NCI-H446 (cell line): Measurements from ENCODE around the gene MSANTD7.
A peak's percentile ranks its signal among the peaks of the same experiment; 100 is the strongest.
"Not testable (repeated sequence)": the region's sequence is repeated elsewhere in the genome, so short reads cannot be mapped to it uniquely, and the experiment has no call there.

ENCODE experiments used
- DNase-seq, 2 experiments: peaks; one replicate each; lab custom pipeline; 2025; lab: John Stamatoyannopoulos, UW

Gene MSANTD7

DNA sequence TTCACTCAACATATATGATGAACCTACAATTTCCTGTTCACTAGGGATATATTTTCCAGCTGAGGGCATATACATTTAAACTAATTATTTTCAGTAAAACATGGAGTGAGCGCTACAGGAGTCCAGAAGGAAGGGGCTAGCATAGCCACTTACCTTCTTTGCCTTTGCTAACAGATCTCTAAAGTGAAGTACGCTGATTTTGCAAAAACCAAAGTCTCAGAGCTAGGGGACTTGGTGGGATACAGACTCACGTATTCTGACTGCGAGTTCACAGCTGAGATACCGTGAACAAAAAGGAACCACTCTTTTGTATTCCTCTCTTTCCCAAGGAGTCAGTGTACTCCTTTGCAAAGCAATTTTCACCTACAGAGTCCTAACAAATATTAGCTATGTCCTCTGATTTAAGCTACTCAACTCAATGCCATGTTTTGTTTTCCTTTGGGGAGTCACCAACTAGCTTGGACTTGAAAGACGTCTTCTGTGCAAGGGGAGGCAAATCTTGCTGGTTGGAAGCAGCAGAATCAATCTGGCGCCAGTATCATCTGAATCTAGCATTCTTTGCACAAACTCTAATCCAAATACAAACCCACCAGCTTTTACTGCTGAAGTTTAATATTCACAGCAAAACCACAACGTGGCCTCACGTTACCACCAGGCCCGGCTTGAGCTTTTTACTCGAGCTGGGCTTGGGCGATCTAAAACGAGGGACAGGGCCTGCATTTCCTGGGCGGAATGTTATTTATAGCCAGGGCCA, 926 bp upstream of the MSANTD7 start:
- no peak for DNase-seq

DNA sequence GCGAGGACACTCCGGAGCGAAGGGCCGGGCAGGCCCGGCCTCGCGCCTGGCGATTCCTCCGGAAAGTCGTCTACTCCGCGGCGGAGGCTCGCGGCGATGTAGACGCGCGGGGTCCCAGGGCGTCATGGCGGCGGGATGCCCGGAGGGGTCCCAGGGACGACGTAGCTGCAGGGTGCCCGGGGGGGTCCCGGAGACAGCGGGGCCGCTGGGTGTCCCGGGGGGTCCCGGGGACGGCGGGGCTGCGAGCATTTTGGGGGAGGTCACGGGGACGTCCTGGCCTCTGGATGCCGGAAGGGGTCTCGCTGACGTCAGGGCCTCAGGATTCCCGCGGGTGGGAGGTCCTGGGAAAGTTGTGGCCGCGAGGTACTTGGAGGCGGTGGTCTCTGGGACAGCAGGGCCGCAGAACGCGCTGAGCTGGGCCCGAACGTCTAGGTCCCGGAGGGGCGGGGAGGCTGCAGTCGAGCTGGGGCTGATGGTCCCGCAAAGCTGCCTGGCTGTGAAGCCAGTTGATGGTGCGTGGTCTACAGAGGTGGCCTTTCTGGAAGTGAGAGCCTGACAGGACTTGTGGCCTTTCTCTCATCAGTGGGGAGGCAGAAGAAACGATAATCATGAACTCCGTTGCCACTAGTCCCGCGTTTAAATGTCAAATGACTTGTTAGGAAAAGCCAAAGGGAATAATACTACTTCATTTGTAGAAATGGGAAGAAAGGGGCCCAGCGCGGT, 637 bp downstream of the MSANTD7 start:
- DNase-seq, result no peak

DNA sequence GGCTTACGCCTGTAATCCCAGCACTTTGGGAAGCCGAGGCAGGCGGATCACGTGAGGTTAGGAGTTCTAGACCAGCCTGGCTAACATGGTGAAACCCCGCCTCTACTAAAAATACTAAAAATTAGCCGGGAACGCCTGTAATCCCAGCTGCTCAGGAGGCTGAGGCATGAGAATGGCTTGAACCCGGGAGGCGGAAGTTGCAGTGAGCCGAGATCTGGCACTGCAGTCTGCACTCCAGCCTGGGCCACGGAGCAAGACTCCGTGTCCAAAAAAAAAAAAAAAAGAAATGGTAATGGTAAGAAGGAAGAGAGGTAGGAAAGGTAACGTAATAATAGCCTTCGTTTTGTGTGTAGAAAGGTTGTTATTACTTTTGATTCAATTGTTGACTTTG, 1.2 kb downstream of the MSANTD7 start:
- DNase-seq, result no peak

DNA sequence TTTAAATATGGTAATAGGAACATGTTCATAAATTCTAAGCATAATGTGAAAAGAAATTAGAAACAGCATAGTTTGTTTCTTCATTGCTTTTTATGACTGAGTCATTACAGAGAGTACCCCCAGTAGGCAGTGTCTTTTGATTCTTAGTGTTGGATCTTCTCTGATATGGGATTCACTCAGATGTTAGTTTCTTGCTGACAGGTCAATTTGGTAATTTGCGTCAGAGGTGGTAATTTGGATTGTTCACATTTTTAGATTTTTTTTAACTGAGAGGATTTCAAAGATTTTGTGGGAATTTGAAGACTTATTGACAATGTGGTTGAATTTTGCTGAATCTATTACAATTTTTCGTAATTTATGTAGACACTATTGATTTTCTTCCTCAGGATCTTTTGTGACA, 2.1 kb downstream of the MSANTD7 start:
- no peak for DNase-seq

DNA sequence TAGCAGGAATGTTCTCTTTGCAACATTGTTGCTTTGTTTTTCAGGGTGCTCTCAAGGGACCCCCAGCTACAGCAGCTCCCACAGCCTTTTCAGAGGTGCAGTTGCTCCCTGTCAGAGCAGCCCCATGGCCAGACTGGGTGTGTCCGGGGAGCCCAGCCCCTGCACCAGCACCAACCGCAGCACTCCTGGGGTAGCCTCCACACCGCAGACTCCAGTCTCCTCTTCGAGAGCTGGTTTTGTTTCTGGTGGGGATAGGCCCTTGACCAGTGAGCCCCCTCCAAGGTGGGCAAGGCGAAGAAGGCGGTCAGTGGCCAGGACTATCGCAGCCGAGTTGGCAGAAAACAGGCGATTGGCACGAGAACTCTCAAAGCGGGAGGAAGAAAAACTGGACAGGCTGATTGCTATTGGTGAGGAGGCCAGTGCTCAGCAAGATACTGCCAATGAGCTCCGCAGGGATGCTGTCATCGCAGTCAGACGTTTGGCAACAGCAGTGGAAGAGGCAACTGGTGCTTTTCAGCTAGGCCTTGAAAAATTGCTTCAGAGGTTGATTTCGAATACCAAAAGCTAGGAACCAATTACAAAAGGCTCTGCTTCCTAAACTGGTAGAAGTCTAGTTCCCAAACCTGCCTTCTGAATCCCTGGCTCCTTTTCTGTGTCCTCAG, 5.4 kb downstream of the MSANTD7 start:
- DNase-seq, result no peak

DNA sequence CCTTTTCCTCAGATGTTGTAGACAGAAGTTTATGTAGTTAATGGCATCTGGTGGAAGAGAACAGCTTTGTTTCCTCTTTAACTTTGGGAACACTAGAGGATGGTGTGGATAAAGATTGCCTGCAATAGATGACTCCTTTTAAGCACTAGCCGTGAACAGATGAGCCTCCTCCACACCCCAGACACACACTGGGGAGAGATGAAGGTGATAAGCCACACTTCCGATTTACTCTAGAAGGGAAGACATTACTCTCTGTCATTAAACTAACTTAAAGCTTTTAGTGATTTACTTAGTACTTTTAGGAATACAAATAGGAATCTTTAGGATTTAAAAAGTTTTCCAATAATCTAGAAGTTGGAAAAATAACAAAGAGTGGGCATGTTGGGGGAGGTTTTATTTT, 6.8 kb downstream of the MSANTD7 start:
- DNase-seq, result no peak

DNA sequence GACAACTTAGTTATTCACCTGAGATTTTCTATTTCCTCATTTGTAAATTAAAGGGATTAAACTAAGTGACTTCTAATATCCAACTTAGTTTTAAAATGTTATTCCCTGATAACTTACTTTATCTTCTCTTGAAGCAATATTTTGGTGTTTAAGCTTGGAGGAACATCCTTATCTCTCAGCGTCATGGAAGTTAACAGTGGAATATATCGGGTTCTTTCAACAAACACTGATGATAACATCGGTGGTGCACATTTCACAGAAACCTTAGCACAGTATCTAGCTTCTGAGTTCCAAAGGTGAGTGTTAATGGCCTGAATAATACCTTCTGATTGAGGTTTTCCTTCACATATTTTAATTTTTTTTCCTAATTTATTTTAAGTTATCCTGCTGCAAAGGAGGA, 14.1 kb downstream of the MSANTD7 start:
- DNase-seq, result no peak

DNA sequence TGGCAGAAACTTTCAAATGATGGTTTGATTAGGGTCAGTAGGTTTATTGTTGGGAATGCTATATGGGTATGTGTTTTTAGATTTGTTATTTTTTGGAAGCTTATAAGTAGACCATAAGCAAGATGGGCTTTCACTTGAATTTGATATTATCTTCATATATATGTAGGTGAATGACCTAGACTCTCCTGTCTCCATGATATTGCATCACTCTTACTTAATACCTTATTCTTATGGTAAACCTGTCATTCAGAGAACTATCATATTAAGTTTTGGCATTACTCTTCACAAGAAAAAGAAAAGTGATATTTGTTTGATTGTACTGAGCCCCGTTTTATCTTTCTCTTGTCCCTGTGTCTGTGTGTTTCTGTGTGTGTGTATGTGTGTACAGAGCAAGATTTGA, 17.3 kb downstream of the MSANTD7 start:
- no peak for DNase-seq

DNA sequence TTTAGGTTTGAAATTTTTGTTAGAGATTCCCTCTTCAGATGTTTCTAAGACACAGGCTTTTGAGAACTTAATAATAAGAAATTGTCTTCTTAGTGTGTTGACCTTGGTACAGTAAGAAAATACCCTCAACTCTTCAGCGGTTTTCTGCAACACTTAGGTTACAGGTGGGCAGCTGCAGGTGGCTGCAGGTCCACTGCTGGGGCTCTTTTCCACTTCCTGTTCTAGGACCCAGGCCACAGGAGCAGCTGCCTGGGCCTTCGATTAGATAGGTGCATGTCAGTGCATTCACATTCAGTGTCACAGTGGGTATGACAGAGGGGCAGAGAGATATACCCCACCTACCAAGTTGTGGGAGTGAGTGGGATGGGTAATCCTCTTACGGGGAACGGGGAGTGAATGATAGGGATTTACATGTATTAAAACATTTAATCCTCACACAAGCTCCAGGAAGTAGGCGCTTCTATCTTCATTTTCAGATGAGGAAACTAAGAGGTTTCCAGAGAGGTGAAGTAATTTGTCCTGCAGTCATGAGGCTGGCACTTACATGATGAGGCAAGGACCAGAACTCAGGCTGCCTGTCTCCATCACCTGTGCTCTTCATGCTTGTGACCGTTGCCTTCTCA, 20.3 kb downstream of the MSANTD7 start:
- no peak for DNase-seq

DNA sequence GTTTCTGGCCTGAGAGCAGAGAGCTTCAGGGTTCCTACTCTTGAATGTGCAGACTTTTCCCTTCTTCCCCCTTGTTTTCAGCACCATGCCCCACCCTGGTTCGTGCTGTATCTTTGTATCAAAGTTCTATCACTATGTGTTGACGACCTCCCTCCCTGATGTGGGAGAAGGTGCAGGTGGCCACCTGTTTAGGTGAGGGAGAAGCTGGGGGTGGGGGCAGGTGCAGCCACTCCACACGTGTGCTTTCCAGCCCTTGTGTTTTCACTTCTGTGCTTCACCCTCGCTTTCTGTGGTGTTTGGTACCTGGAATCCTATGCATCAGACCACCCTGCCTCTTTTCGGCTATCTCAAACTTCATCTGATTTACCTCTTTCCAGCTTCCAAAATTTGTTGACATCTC, 20.9 kb downstream of the MSANTD7 start:
- DNase-seq, result no peak

DNA sequence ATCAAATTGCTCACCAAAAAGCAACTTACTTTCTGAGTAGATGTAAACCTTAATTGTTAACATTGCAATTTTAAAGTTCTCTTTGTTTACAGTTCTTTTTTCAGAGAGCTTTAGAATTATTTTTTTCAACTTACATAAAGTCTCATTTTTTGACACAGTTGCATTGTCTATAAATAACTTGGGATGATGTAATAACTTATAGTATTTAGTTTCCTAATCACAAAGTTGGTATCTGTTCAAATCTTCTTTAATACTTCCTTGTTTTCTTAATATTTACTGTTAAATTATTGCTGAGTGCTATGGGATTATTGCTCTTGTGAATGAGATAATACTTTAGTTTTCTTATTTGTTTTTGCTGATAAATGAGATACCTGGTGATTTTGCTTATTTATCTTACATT, 21.7 kb downstream of the MSANTD7 start:
- no peak for DNase-seq

DNA sequence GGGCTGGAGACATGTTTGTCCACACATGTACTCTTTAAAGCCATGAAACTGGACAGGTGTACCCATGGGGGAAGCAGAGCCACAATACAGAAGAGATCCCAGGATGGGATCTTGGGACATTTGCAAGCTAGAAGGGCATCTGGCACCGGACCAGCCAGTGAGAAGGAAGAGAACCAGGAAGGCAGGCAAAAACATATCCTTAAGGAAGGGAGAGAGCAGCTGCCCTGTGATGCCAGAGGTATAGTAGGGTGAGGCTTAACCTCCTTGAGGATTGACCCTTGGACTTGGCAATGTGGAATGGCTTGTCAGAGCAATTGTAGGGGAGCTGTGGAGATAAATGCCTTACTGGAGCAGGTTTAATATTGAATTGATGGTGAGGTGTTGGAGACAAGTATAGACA, 22.7 kb downstream of the MSANTD7 start:
- DNase-seq, result no peak

DNA sequence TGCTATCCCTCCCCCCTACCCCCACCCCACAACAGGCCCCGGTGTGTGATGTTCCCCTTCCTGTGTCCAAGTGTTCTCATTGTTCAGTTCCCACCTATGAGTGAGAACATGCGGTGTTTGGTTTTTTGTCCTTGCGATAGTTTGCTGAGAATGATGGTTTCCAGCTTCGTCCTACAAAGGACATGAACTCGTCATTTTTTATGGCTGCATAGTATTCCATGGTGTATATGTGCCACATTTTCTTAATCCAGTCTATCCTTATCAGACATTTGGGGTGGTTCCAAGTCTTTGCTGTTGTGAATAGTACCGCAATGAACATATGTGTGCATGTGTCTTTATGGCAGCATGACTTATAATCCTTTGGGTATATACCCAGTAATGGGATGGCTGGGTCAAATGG, 26.4 kb downstream of the MSANTD7 start:
- DNase-seq, result not testable (repeated sequence)

DNA sequence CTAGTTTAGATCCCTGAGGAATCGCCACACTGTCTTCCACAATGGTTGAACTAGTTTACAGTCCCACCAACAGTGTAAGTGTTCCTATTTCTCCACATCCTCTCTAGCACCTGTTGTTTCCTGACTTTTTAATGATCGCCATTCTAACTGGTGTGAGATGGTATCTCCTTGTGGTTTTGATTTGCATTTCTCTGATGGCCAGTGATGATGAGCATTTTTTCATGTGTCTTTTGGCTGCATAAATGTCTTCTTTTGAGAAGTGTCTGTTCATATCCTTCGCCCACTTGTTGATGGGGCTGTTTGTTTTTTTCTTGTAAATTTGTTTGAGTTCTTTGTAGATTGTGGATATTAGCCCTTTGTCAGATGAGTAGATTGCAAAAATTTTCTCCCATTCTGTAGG, 26.8 kb downstream of the MSANTD7 start:
- DNase-seq, result not testable (repeated sequence)

DNA sequence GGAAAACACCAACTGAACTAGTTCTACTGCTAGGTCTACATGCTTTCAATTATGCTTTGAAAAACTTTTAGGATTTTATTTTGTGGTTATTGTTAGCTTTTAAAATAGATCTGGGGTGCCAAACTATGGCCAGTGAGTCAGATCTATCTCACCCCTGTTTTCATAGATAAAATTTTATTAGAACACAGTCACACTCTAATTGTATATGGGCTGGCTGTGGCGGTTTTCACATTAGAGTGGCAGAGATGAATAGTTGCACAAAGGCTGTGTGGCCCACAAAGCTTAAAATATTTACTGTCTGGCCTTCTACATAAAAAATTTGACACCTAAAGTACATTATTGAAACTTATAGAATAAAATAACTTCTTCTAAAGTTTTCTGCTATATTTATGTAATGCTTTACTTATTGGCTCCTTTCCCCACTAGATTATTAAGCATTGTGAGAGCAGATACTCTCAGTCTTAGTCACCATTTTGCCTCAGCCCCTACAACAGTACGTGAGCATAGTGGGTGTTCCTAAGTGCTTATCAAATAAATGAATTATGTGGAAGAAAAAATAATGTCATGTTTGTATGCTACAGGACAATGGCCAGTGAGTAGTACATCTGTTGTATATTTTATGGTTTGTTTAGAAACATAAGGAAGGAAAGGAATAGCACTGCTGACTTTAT, 35.1 kb downstream of the MSANTD7 start:
- no peak for DNase-seq

DNA sequence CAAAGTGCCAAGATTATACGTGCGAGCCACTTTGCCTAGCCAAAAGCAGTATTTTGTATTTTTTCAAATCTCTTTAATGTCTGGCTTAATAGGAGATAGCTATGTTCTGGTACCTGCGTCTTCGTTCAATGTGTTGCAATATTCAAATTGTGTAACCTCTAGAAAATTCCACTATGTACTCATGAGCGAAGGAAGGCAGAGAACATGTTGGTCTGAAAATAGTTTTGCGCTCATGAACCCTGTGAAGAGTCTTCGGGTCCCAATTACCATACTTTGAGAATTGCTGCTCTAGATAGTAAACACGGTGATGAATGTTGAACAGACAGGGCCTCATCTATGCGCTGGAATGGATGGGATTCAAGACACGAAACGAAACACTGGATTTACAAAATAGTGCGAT, 37.8 kb downstream of the MSANTD7 start:
- DNase-seq, result no peak

DNA sequence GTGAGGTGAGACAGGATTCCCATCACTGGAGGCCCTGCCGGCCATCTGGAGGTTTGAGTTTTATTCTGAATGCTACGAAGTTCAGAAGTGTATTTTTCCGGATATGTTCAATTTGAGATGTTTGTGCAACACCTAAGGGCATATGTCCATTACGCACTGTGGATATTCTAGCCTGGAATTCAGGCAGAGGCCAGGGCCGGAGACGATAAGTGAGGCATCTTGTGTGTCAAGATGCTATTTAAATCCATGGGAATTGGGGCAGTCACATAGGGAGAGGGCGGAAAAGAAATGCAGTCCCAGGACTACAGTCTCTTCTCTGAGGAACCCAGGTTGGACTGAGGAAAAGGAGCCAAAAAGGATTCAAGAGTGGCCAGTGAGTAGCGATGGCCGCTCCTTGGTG, 38.7 kb downstream of the MSANTD7 start:
- DNase-seq, result no peak

DNA sequence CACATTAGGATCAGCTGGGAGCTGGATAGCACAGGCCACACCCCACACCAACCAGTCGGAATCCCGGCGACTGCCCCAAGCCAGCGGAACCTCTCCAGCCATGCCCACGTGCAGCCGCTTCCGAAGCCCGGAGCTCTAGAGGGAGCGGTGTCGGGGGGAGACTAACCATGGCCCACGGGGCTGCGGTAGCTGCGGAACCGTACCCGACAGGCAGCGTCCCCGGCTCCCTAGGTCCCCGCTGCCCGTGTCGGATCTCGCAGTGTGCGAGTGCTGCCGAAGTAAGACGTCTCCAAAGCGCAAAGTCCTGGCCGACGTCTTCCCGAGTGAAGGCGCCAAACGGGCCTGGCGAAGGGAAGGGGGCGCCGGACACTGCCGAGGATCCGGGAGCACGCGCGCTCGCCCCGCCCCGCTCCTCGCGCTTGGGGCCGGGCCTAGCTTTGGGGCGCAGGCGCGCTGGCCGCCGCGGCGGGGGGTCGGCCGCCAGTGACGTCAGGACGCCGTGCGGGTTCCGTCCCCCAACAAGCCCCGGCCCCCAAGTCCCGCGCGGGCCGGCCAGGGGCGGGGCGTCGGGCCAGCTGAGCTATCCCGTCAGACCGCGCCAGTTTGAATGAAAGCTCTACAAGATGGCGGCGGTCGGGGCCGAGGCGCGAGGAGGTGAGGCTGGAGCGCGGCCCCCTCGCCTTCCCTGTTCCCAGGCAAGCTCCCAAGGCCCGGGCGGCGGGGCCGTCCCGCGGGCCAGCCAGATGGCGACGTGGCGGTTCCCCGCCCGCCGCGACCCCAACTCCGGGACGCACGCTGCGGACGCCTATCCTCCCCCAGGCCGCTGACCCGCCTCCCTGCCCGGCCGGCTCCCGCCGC, 40.4 kb downstream of the MSANTD7 start, which contains the start of gene SUV39H2:
Gene SUV39H2, plus strand, starts transcription at position 601 of the 858 bp plus-strand sequence. Its CDS starts 23 bp downstream, at position 624.
- DNase-seq, result peak; percentile 83 to 96

DNA sequence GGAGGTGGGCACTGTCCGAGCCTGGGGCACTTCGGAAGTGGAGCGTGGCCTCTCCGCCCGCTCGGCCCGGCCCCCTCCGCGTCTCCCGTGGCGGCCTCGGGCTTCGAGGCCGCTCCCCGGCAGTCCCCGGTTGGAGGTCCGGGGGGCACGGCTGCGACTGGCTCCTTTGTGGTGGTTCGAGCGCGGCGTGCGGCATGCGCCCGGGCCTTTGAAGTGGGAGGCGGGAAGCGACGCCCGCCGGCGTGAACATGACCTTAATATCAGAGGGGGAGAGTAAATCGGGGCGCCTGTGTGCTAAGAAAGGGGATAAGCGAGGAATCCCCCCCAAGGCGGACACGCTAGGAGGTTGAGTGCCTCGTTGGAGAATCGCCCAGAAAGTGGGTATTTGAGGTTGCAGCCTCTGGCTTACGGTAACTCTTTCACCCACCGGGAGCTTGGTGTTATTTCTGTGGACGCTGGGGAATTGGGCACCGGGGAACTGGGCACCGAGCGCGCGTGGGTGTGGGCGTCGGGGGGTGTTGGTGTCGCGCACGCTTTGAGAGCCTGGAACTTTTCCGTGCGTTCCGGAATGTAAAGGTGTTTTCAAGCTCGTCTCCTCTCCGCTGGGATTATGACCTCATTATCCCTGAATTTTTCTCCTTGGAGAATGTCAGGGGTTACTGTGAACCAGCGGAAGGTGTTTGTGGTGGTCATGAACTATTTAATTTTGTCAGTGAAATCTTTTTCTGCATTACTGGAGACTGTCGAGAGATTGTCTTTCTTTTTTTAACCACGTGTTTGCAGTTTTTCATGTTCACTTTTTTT, 41.2 kb downstream of the MSANTD7 start:
- no peak for DNase-seq

DNA sequence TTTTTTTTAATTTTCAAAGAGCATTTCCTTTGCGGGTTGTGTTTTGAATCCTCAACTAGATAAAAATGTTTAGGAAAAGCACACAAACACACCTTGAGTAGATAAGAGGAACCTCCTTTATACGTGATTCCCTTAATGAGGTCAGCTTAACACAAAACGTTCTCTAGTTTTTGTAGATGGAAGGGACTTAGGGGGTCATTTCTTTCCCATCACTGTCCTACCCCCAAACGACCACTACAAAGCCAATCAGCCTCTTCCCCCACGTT, 41.8 kb downstream of the MSANTD7 start:
- no peak for DNase-seq
